Measurements from ENCODE around the gene PARM1.

Gene PARM1

DNA sequence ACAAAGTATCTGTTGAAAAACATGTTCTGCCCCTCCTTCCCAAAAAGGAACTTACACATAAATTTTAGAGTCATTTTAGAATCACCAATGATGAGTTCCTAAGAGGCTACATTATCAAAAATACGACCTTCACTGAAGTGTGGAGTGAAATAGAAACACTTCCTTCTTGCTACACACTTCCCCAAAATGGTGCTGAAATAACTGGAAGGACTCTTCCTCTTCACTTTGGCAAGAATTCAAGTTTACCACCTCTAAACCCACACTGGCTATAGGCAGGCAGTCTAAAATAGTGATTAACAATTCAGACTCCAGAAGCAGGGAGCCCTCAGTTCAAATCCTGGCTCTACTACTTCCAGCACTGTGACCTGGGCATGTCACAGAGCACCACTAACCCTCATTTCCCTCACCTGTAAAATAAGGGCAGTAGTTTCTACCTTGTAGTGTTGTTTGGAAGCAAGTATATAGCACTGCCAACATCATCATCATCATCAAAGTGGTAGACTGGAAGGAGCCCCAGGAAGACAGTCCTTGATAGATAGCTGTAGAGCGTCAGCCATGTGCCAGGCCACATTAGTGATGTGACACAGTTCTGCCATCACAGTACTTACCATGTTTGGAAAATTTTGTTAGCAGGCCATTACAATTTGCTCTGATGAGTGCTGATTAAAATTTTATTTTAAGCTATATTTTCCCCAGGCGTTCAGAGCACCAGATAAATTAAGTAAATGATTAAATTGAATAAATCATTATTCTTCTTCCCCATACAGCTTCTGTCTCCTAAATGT, 103.3 kb downstream of the PARM1 start:
- DNase-seq: no peak

DNA sequence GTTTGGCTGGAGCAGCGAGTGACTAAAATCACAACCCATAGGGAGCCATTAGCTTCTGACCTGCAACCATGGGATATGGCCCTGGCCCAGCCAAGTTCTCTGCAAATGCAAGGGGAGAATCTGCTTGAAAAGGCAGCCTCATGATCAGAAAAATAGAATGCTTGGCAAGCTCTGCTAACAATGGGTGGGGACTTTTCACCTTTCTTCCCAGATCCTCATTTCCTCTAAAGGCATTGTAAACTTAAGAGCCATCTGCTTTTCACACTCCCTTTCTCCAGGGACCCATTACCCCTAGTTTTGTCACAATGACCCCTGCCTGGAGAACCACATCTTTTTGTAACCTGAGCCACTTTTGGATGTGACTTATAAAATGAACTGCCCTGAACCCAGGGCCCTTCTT, 104.3 kb downstream of the PARM1 start:
- DNase-seq: no peak

DNA sequence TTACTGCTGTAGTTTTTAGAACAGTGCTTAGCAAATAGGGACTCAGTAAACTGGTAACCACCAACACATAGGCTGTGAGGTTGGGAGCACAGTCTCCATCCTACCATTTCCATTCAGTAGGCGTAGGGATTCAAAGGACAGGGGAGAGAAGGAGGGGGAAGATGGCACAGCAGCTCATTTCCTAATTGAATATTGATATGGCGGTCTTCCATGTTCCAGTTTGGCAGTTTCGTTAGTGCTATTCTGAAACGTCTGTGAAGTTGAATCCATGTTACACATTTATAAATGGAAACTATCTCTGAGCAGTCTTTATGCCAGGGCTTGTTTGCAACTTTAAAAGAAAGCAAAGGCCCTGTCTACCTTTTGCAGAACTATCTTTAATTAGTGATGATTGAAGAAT, 105.5 kb downstream of the PARM1 start:
- no peak for DNase-seq

- no peak for DNase-seq
These were observed 107.8 kb downstream of the PARM1 start for GRCh38 chr4:75040703-75041102.

GRCh38 chr4:75042601-75043208, 109.8 kb downstream of the PARM1 start:
- DNase-seq: no peak

DNA sequence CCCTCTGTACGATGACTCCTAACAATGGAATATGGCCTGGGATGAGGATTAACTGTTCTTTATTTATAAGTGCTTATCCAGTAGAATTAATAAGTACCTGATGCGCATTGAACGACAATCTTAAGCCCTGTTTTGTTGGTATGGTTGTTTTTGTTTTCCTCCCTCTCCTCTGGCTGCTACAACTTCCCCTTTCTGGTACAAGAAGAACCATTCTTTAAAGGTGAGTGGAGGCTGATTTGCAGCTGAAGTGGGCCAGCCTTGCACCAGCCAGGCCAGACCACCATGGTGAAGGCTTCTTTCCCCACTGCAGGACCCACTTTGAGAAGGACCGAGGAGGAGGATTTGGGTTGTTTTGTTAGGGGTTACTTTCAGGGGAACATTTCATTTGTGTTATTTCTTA, 113.3 kb downstream of the PARM1 start:
- no peak for DNase-seq

DNA sequence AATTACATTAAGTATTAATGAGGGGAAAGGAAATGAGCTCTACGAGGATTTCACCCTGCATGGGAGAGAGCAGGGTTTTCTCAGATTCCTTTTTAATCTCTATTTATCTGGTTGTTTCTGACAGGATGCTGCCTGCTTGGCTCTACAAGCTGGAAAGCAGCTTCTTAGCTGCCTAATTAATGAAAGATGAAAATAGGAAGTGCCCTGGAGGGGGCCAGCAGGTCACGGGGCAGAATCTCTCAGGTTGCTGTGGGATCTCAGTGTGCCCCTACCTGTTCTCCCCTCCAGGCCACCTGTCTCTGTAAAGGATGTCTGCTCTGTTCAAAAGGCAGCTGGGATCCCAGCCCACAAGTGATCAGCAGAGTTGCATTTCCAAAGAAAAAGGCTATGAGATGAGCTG, 113.7 kb downstream of the PARM1 start:
- no peak for DNase-seq

GRCh38 chr4:75048208-75048879, 115.4 kb downstream of the PARM1 start:
- no peak for DNase-seq

GRCh38 chr4:75051431-75051830, 118.5 kb downstream of the PARM1 start:
- DNase-seq: no peak

DNA sequence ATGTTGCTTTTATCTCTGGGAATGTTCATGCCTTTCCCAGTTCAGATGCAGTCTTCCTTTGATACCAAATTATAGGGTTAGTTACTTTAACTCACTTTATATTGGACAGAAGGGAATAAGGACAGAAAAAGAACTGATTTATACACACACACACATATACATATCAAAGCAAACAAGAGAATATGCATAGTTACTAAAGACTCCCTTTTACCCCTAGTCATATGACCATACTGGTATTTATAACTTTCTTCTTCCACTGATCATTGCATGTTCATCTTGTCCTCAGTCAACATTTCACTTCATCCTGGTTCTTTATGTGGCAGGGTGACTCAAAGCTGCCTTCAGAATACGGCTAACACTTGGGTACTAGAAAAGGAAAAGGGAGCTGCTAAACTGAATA, 120.4 kb downstream of the PARM1 start:
- DNase-seq: no peak

- DNase-seq: no peak
These were observed 121.2 kb downstream of the PARM1 start for GRCh38 chr4:75054078-75054477.

- no peak for DNase-seq
These were observed 123.4 kb downstream of the PARM1 start for GRCh38 chr4:75056277-75056676.

- DNase-seq: no peak
These were observed 124.5 kb downstream of the PARM1 start for GRCh38 chr4:75057369-75057768.

DNA sequence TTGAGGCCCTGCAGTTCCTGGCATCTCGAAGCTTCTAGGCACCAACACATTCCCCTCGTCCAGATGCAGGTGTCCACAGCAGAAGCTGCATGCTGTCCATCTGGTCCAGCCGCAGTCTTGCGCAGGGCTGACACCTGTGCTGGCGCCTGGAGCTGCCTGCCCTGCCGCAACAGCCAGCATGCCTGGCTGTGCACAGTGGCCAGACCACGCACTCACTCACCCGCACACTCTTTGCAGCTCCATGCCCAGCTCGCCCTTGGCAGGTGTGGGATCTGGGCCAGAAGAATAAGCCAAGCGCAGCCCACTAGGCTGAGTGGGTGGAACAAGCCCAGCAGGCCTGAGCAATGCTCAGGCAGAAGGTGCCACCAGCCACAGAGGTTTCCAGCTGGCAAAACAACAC, 125.6 kb downstream of the PARM1 start:
- no peak for DNase-seq

DNA sequence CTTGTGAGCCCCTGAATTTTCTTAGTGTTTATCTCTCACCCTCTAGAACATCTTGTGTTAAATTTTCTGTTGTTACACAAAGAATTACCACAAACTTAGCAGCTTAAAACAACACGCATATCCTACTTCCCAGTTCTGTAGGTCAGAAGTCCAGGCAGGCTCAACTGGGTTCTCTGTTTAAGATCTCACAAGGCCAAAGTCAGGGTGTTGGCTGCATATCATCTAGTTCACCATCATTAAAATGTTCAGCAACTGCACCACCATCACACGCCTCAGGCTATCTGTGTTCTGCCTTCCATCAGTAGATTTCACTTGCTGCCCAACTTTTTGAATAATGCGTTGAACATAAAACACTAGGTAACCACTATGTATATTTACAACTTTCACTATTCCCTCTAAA, 130.5 kb downstream of the PARM1 start:
- DNase-seq: no peak

DNA sequence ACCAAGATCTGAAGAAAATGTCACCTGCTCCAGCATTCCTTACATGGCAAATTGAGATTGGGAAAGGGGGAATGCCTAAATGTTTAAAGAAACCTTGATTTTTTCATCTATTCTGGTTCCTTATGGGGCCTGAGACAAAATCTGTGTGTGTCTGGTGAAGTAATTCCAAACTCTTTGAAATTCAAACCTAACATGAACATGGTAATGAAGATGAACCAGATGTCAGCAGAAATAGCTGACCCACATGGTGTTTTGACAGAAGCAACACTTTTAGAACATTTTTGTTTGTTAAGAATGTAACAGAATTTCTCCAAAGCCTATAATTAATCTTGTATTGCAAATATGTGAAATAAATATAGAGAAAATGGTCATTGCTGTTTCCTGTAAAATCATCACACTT, 133.0 kb downstream of the PARM1 start:
- no peak for DNase-seq

DNA sequence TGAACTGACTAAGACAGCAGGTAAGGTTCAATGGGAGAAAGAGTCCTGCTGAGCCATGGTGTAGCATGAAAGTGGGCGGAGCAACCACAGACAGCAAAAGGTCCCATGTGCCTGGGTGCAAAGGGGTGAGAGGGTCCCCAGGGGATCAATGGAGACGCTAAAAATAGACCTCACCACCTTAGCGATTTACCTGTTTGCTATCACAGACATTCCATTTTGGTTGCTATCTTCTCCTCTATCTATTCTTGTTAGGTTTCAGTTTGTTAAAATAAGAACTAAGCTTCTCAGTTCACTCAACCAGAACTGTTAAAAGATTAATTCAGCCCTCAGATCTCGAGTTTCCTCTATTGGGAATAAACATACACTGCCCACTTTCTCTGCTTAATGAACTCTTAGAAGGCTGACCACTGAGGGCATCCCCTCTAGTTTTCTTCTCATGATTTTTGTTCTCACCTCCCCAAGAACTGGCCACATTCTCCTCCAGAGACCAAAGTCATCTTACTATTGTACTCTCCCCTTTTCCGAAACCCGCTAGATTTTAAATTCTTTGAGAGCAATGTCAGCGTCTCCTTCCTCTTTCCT, 136.7 kb downstream of the PARM1 start:
- no peak for DNase-seq

DNA sequence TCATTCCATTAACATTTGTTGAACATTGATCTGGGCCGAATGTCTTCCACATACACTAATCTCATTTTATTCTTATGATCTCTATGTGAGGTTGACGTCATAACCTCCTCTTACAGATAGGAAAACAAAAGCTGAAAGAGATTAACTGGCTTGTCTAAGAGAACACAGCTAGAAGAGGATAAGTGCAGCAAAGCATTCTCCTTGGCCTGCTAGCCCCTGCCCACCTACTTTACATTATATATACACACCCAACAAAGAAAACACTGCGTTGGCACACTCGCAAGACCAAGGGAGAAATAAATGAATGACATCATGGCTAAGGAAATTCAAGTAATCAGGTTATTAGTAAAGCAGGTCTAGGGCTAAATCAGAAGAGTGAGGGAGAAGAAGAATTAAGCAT, 138.4 kb downstream of the PARM1 start:
- no peak for DNase-seq

- DNase-seq: no peak
These were observed 148.0 kb downstream of the PARM1 start for GRCh38 chr4:75080888-75081287.

- no peak for DNase-seq
These were observed 148.6 kb downstream of the PARM1 start for GRCh38 chr4:75081561-75081960.

DNA sequence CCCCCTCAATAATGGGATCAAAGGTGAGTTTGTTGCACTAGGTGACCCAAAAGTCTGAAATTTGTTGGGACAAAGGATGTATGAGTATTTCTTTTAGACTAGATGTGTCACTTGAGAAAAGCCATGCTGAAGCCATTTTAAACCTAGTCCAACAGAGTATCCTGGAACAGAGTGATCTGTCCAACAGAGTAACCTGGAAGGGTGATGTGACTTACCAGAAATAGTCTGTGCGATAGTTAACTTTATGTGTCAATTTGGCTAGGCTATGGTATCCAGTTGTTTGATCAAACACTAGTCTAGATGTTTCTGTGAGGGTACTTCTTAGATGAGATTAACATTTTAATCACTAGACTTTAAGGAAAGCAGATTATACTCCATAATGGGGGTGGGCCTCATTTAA, 154.5 kb downstream of the PARM1 start:
- DNase-seq: no peak

- DNase-seq: no peak
These were observed 154.9 kb downstream of the PARM1 start for GRCh38 chr4:75087865-75088264.

GRCh38 chr4:75089206-75089605, 156.3 kb downstream of the PARM1 start:
- DNase-seq: no peak

DNA sequence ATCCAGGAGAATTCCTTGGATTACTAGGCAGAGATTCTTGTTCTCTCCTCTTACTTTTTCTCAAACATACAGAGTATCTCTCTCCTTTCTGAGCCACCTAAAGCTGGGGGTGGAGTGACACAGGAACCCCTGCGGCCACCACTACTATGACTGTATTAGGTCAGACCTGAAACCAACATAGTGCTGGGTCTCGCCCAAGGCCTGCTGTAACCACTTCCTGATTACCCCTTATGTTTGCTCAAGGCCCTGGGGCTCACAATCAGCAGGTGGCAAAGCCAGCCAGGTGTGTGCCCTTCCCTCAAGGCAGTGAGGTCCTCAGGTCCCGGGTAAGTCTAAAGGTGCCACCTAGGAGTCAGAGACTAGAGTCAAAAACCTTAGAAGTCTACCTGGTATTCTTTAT, 166.4 kb downstream of the PARM1 start:
- DNase-seq: no peak
